Stimulated activated CD4-positive, alpha-beta T cell treated with anti-CD3 and anti-CD28 coated beads, Interleukin-12 subunit alpha, Interleukin-12 subunit beta, amount 100 ng/mL, for 24 hours (primary cell): ENCODE measurements around the gene RASGRF2.

Experiments
- DNase-seq, 2 experiments: peaks; one replicate each; pipeline ENCODE4 v3.0.0-alpha.2; 2020; ENCODE audit warnings: low read depth in 2 of 2

Gene RASGRF2

GRCh38 chr5:81169924-81170323 lies 209.8 kb downstream of the RASGRF2 start:
- no peak for DNase-seq

- DNase-seq: no peak
Observed at GRCh38 chr5:81171769-81172168, 211.6 kb downstream of the RASGRF2 start.

GRCh38 chr5:81172710-81173109 lies 212.5 kb downstream of the RASGRF2 start:
- DNase-seq: no peak

DNA sequence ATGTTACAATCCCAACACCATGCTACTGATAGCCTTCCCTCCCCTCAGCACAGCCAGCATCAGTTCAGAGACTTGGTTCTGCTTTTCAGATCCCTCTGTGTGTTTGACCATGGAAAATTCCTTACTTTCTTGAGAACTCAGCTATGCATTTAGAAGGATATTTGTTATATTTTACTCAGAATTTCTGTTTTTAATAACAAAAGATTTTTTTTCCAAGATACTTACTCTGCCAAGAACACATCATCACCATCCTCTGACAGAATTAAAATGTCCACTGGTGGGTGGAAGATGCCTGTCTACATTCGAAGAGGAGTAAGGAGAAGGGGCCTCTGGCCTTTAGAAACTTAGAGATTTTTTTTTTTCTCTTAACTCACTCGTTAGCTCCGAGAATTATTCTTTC lies 216.9 kb downstream of the RASGRF2 start:
- no peak for DNase-seq

GRCh38 chr5:81179959-81180358 lies 219.8 kb downstream of the RASGRF2 start:
- DNase-seq: no peak

- DNase-seq: no peak
Observed at GRCh38 chr5:81180780-81181460, 220.8 kb downstream of the RASGRF2 start.

- no peak for DNase-seq
Observed at GRCh38 chr5:81181576-81182316, 221.6 kb downstream of the RASGRF2 start.

GRCh38 chr5:81182396-81183390 lies 222.5 kb downstream of the RASGRF2 start:
- no peak for DNase-seq

- DNase-seq: no peak
Observed at GRCh38 chr5:81183811-81184748, 223.9 kb downstream of the RASGRF2 start.

GRCh38 chr5:81184749-81185110 lies 224.6 kb downstream of the RASGRF2 start:
- DNase-seq: no peak

DNA sequence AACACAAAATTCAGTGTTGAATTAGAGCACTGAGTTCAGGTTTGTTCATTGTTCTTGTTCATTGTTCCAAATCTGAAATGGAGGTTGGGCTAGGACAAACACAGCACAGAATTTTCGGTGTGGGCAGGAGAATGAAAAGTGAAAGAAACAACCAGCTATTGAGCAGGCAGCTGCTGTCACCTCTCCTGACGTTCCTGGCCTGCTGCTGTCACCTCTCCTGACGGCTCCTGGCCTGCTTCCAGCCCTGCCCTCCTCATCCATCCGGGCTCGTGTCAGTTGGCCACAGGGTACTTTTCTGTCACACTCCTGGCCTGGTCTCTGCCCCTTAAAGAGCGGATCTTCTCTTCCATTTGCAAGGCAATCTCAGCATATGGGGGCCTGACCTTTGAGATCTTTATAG lies 227.7 kb downstream of the RASGRF2 start:
- no peak for DNase-seq

GRCh38 chr5:81188962-81189361 lies 228.8 kb downstream of the RASGRF2 start:
- DNase-seq: no peak

DNA sequence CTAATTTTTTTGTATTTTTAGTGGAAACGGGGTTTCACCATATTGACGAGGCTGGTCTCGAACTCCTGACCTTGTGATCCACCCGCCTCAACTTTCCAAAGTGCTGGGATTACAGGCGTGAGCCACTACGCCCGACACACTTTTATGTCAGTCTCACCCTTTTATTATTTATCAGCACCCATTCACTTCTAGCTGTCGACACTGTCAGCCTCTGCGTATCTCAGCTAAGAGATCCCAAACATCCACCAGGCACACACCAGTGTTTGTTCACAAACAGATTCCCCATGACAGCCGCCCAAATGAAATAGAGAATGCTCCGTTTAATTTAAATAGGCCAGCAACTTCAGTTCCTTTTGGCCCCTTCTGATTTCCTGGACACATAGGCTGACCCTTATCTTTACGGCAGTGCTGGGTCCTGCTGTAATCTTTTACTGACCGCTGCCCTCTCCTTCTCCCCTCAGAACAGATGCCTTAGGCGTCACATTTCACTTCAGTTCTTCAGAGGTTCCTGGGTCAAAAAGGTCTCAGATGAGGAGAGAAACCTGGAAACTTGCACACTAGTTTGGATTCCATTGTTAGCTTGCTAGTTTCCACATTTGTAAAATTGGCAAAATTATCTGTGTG lies 229.8 kb downstream of the RASGRF2 start:
- DNase-seq: no peak

DNA sequence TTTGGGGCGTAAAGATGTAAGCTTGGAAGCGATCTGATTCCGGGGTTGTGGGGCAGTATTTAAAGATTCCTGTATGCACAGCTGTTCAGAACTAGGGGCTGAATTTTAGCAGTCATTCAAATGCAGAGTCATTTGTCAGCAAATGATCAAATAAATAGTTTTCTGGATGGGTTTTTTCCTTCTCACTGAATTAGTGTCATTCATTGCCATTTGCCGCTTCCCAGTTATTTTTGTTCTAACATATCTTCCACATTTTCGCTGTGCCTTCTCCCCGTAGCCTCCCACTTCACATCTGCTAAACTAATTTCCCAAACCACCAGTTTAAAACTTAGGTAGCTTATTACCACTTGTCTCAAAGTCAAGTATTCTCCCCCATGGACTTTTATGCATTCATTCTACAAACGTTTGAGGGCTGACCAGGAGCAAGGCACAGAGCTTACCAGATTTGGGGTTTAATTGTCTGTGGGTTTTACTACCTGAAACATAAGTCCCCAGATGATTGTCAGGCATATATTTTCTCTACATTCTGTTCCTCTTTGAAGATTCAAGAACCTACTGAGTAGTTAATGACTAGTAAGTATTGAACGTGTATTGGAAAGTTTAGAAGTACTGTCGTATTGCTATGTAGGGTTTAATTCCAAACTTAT lies 231.7 kb downstream of the RASGRF2 start:
- DNase-seq: no peak

GRCh38 chr5:81192373-81192750 lies 232.2 kb downstream of the RASGRF2 start:
- DNase-seq: no peak

- peak; percentile 71 to 86 for DNase-seq
Observed at GRCh38 chr5:81194633-81195334, 234.6 kb downstream of the RASGRF2 start.

DNA sequence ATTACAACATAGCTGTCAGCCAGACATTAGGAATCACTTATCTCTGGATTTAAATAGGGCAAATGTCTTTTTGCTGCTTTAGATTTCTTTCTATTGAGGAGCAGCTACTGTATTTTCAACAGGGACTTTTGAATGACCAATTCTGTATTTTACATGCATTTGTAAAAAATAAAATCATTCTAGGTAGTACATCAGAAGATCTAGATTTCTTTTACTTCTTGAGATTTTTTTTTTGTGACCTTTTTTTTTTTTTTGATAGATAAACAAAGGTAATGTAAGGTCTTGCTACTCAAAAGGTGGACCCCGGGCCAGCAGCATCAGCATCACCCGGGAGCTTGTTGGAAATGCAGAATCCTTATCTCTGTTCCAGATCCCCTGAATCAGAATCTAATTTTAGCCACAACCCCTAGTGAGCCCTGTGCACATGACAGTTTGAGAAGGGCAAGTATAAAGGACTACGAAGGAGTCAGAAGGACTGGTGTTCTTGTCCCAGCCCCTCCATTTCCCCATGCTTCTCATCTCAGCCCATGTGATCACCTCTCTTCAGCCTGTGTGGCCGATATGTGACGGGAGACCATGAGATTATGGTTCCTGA lies 235.3 kb downstream of the RASGRF2 start:
- DNase-seq: no peak

- no peak for DNase-seq
Observed at GRCh38 chr5:81202655-81203054, 242.5 kb downstream of the RASGRF2 start.

DNA sequence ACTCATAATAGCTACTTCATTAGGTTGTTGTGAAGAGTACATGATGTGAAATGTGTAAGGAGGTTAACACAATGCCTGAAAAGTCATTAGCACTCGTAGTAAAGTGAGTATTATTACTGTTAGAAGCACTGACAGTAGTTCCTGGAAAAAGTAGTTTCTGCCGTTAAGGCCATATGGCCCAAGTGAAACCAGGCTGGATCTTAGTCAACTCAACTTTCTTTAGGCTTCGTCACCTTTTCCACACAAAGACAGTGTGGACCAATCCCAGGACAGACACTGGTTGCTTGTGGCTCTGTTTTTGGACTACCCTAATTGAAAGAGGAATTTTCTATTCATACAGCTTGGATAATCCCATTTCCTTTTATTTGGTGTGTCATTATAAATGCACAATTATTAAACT lies 243.6 kb downstream of the RASGRF2 start:
- DNase-seq: no peak
